Astrocyte of the spinal cord (primary cell): ENCODE data around the gene ARAP2.
A peak's percentile ranks its signal among the peaks of the same experiment; 100 is the strongest.

Source experiments
- DNase-seq: peaks from one replicate; pipeline ENCODE4 v3.0.0; 2011; ENCODE audit warnings: low read depth, low spot score
- H3K4me3 ChIP-seq: 2 replicates; pipeline ENCODE4 v1.5.1; 2011; ENCODE audit warnings: low read depth, mild to moderate bottlenecking, low read length, moderate library complexity
- in situ Hi-C: cut with HindIII; loops from 2 replicates; pipeline ENCODE4 v1.10.0; 2017; ENCODE audit warnings: low sequenced_read_pairs
- TF ChIP-seq, protein P1 (sequence below): IDR thresholded peaks from 2 replicates; pipeline ENCODE4 v1.5.1; 2012; ENCODE audit warnings: low read depth, mild to moderate bottlenecking, low read length, inconsistent platforms

ARAP2 gene

DNA sequence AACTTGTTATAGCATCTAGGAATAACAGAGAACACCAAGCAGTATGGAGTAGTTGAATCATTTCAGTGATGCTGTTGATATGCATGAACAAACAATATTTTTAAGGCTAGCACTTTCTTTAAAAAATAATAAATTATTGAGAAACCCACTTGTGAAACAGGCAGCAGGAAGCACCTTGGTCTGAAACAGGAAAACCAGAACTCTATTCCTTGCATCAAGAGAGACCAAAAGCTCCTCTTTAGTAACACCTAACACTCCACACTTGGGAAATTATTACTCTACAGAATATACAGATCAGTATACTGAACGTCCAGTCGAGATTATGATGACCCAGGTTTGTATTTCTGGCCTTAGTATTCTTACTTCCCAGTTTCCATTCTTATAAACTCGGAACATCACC lies 129.0 kb downstream of the ARAP2 start:
- in situ Hi-C loops, result no loop called here

GRCh38 chr4:36111172-36111571 lies 133.1 kb downstream of the ARAP2 start:
- in situ Hi-C loops, result no loop called here
- DNase-seq, result peak; percentile 60
- no peak overlapping the region for H3K4me3 ChIP-seq
- TF ChIP-seq, protein P1, sequence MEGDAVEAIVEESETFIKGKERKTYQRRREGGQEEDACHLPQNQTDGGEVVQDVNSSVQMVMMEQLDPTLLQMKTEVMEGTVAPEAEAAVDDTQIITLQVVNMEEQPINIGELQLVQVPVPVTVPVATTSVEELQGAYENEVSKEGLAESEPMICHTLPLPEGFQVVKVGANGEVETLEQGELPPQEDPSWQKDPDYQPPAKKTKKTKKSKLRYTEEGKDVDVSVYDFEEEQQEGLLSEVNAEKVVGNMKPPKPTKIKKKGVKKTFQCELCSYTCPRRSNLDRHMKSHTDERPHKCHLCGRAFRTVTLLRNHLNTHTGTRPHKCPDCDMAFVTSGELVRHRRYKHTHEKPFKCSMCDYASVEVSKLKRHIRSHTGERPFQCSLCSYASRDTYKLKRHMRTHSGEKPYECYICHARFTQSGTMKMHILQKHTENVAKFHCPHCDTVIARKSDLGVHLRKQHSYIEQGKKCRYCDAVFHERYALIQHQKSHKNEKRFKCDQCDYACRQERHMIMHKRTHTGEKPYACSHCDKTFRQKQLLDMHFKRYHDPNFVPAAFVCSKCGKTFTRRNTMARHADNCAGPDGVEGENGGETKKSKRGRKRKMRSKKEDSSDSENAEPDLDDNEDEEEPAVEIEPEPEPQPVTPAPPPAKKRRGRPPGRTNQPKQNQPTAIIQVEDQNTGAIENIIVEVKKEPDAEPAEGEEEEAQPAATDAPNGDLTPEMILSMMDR, result no peak

More for the DNA sequence above, 129.0 kb downstream of the ARAP2 start:
- TF ChIP-seq, protein P1, result no peak
- DNase-seq, result no peak
- H3K4me3 ChIP-seq, result no peak overlapping the region

DNA sequence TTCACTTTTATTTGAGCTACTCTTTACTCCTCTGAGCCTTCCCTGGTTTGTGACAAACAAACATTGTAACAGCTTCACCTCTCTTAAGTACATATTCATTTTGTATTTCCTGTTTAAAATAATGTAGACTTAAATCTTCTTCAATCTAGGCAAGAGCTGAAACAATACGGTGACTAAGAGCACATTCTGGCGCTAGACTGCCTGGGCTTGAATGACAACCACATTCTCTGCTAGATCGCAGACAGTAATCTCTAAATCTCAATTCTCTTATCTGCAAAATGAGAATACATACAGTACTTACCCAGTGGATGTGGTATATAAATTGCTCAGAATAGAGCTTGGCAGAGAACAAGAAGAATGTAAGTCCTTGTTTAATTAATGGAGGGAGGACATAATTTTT lies 144.8 kb downstream of the ARAP2 start:
- TF ChIP-seq, protein P1, result no peak
- H3K4me3 ChIP-seq, result no peak overlapping the region
- no peak for DNase-seq
- in situ Hi-C loops, result no loop called here

- TF ChIP-seq, protein P1, result no peak
- in situ Hi-C loops, result no loop called here
- no peak overlapping the region for H3K4me3 ChIP-seq
- no peak for DNase-seq
Observed at GRCh38 chr4:36094995-36095394, 149.3 kb downstream of the ARAP2 start.

GRCh38 chr4:36091997-36092396 lies 152.3 kb downstream of the ARAP2 start:
- TF ChIP-seq, protein P1, result no peak
- in situ Hi-C loops, result no loop called here
- DNase-seq, result no peak
- no peak overlapping the region for H3K4me3 ChIP-seq

DNA sequence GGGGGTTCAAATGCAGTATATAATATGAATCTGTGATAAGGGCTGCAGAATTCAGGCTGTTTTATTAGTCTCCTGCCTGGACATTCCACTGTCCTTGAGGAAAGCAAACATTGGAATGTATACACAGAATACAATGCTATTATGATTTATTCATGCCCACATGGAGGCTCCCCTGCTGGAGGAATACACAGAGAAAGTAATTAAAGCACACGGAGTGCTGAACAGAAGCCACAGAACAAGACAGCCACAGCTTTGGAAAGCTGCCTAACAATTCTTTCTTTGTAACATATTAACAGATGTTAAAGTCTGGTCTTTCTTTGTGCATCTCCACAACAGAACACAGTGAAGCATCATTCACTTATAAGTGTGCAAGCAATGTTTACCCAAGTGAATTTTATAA lies 155.8 kb downstream of the ARAP2 start:
- no peak overlapping the region for H3K4me3 ChIP-seq
- in situ Hi-C loops, result no loop called here
- TF ChIP-seq, protein P1, result no peak
- DNase-seq, result peak; percentile 59

GRCh38 chr4:36086261-36086786 lies 158.0 kb downstream of the ARAP2 start:
- in situ Hi-C loops, result no loop called here
- TF ChIP-seq, protein P1, result no peak
- no peak for DNase-seq
- H3K4me3 ChIP-seq, result no peak overlapping the region
